Subcutaneous abdominal adipose tissue (tissue), 5 donors: Measurements from ENCODE around the gene CDR2.

Experiments used
- H3K27ac ChIP-seq: one replicate; pipeline ENCODE4 v1.7.0; 2013; ENCODE audit warnings: low read depth, mild to moderate bottlenecking, inconsistent platforms, low read length, moderate library complexity
- H3K27me3 ChIP-seq, 5 donors: one replicate each; pipeline ENCODE4 v1.7.0; 2013; ENCODE audit warnings: low read length in 5 of 5, inconsistent platforms in 1 of 5; ENCODE audit not compliant: control insufficient read depth in 5 of 5, insufficient read depth in 4 of 5
- H3K36me3 ChIP-seq, 5 donors: one replicate each; pipeline ENCODE4 v1.7.0; 2013; ENCODE audit warnings: low read length in 5 of 5; ENCODE audit not compliant: control insufficient read depth in 5 of 5, insufficient read depth in 5 of 5
- H3K4me1 ChIP-seq, 5 donors: one replicate each; pipeline ENCODE4 v1.7.0; 2013; ENCODE audit warnings: low read length in 5 of 5, mild to moderate bottlenecking in 3 of 5, moderate library complexity in 1 of 5; ENCODE audit not compliant: control insufficient read depth in 5 of 5, insufficient read depth in 5 of 5
- H3K4me3 ChIP-seq, 5 donors: one replicate each; pipeline ENCODE4 v1.7.0; 2013; ENCODE audit warnings: low read length in 5 of 5, low read depth in 1 of 5
- H3K9ac ChIP-seq, 5 donors: one replicate each; pipeline ENCODE4 v1.7.0; 2013; ENCODE audit warnings: low read length in 5 of 5, mild to moderate bottlenecking in 4 of 5, moderate library complexity in 3 of 5
- H3K9me3 ChIP-seq, 5 donors: one replicate each; pipeline ENCODE4 v1.7.0; 2013; ENCODE audit warnings: low read length in 5 of 5; ENCODE audit not compliant: control insufficient read depth in 5 of 5
- donor health status: healthy.
- donor health status: healthy.
- donor health status: healthy.
- donor health status: healthy.
- donor health status: healthy.

The CDR2 gene

GRCh38 chr16:22328081-22328725, 46.2 kb downstream of the CDR2 start:
- H3K27me3 ChIP-seq = no peaks in the 10 kb centered on the region
- H3K27ac ChIP-seq = no peak overlapping the region
- no peak overlapping the region for H3K4me3 ChIP-seq
- H3K9me3 ChIP-seq = no peaks in the 10 kb centered on the region
- peaks cover 14 to 84% (median 64%) of the 10 kb centered on the region in 5 donors for H3K36me3 ChIP-seq
- H3K4me1 ChIP-seq = peaks cover 0 to 11% (median 7%) of the 10 kb centered on the region in 5 donors
- H3K9ac ChIP-seq = peak overlapping the region in 1 of 5 donors; percentile 14

GRCh38 chr16:22327446-22327775, 47.0 kb downstream of the CDR2 start:
- H3K27ac ChIP-seq = no peak overlapping the region
- H3K4me3 ChIP-seq = no peak overlapping the region
- no peaks in the 10 kb centered on the region for H3K27me3 ChIP-seq
- no peak overlapping the region for H3K9ac ChIP-seq
- H3K36me3 ChIP-seq = peaks cover 11 to 82% (median 68%) of the 10 kb centered on the region in 5 donors
- peaks cover 0 to 11% (median 7%) of the 10 kb centered on the region in 5 donors for H3K4me1 ChIP-seq
- no peaks in the 10 kb centered on the region for H3K9me3 ChIP-seq

- peaks cover 0 to 11% (median 7%) of the 10 kb centered on the region in 5 donors for H3K4me1 ChIP-seq
- H3K9ac ChIP-seq = peak overlapping the region in 1 of 5 donors; percentile 11
- H3K27ac ChIP-seq = no peak overlapping the region
- H3K9me3 ChIP-seq = no peaks in the 10 kb centered on the region
- H3K36me3 ChIP-seq = peaks cover 6 to 82% (median 68%) of the 10 kb centered on the region in 5 donors
- no peaks in the 10 kb centered on the region for H3K27me3 ChIP-seq
- H3K4me3 ChIP-seq = no peak overlapping the region
Measured at GRCh38 chr16:22326771-22327445, 47.5 kb downstream of the CDR2 start.

- no peak overlapping the region for H3K4me3 ChIP-seq
- H3K27me3 ChIP-seq = no peaks in the 10 kb centered on the region
- H3K36me3 ChIP-seq = peaks cover 0 to 81% (median 65%) of the 10 kb centered on the region in 5 donors
- no peak overlapping the region for H3K9ac ChIP-seq
- H3K9me3 ChIP-seq = no peaks in the 10 kb centered on the region
- H3K4me1 ChIP-seq = peaks cover 0 to 15% (median 7%) of the 10 kb centered on the region in 5 donors
- no peak overlapping the region for H3K27ac ChIP-seq
Measured at GRCh38 chr16:22326369-22326652, 48.1 kb downstream of the CDR2 start.

GRCh38 chr16:22325598-22326368, 48.6 kb downstream of the CDR2 start:
- Histone ChIP-seq H3K36me3 (peaks cover 0 to 78% (median 66%) of the 10 kb centered on the region in 5 donors), H3K9ac (no peak overlapping the region), H3K27me3 (no peaks in the 10 kb centered on the region), H3K9me3 (no peaks in the 10 kb centered on the region), H3K27ac (no peak overlapping the region), H3K4me1 (peaks cover 0 to 16% (median 7%) of the 10 kb centered on the region in 5 donors), H3K4me3 (no peak overlapping the region)

- Histone ChIP-seq H3K27me3 (no peaks in the 10 kb centered on the region), H3K27ac (no peak overlapping the region), H3K36me3 (peaks cover 3 to 79% (median 71%) of the 10 kb centered on the region in 5 donors), H3K9me3 (no peaks in the 10 kb centered on the region), H3K4me1 (peaks cover 0 to 11% (median 7%) of the 10 kb centered on the region in 5 donors), H3K9ac (no peak overlapping the region), H3K4me3 (no peak overlapping the region)
Measured at GRCh38 chr16:22324787-22325597, 49.4 kb downstream of the CDR2 start.

GRCh38 chr16:22323959-22324786, 50.2 kb downstream of the CDR2 start:
- no peaks in the 10 kb centered on the region for H3K9me3 ChIP-seq

GRCh38 chr16:22323173-22323958, 51.1 kb downstream of the CDR2 start:
- H3K36me3 ChIP-seq = peaks cover 6 to 78% (median 71%) of the 10 kb centered on the region in 5 donors
- no peak overlapping the region for H3K4me3 ChIP-seq
- H3K27me3 ChIP-seq = no peaks in the 10 kb centered on the region
- H3K9me3 ChIP-seq = no peaks in the 10 kb centered on the region
- H3K9ac ChIP-seq = no peak overlapping the region
- H3K27ac ChIP-seq = no peak overlapping the region
- H3K4me1 ChIP-seq = peaks cover 0 to 11% (median 7%) of the 10 kb centered on the region in 5 donors

More at GRCh38 chr16:22323959-22324786, 50.2 kb downstream of the CDR2 start:
- H3K4me1 ChIP-seq = peaks cover 0 to 11% (median 7%) of the 10 kb centered on the region in 5 donors
- H3K27ac ChIP-seq = no peak overlapping the region
- peaks cover 6 to 80% (median 72%) of the 10 kb centered on the region in 5 donors for H3K36me3 ChIP-seq
- no peak overlapping the region for H3K4me3 ChIP-seq
- H3K9ac ChIP-seq = no peak overlapping the region
- no peaks in the 10 kb centered on the region for H3K27me3 ChIP-seq
